Measurements from ENCODE around the gene SPTBN4.

DNA sequence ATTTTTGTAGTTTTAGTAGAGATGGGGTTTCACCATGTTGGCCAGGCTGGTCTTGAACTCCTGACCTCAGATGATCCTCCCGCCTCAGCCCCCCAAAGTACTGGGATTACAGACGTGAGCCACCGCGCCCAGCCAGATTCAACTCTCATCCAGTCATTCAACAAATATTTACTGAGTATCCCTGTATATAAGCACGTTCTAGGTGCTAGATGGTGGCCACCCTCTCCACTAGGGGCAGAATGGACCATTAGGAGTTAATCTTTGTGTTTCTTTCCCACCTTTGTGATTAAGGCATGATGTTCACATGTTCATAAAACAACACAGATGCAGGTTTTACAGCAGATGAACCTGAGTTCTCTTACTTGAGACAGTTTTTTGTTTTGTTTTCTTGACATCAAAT, 117.2 kb downstream of the SPTBN4 start:
- TF ChIP-seq, protein P1, sequence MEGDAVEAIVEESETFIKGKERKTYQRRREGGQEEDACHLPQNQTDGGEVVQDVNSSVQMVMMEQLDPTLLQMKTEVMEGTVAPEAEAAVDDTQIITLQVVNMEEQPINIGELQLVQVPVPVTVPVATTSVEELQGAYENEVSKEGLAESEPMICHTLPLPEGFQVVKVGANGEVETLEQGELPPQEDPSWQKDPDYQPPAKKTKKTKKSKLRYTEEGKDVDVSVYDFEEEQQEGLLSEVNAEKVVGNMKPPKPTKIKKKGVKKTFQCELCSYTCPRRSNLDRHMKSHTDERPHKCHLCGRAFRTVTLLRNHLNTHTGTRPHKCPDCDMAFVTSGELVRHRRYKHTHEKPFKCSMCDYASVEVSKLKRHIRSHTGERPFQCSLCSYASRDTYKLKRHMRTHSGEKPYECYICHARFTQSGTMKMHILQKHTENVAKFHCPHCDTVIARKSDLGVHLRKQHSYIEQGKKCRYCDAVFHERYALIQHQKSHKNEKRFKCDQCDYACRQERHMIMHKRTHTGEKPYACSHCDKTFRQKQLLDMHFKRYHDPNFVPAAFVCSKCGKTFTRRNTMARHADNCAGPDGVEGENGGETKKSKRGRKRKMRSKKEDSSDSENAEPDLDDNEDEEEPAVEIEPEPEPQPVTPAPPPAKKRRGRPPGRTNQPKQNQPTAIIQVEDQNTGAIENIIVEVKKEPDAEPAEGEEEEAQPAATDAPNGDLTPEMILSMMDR (IDR thresholded peaks at IDR 0.05), result no peak
- no peak for TF ChIP-seq EP300 (IDR thresholded peaks at IDR 0.05)
- no peak for TF ChIP-seq POLR2A (IDR thresholded peaks at IDR 0.05)
